ENCODE results near the gene ZMYND11. TPM values are rescaled to one million over a fixed set of nuclear protein-coding genes. Genes with fewer than 3 reads are reported as not detected.

The ZMYND11 gene
- total RNA-seq, 2 donors from 2014 or later, result 14.2 to 23.4 TPM

Other genes starting within 250 kb of the ZMYND11 start
- gene TUBB8, start 86.2 kb upstream of the ZMYND11 start, total RNA-seq, result not detected